WTC11 (cell line): ENCODE data around the gene CEP152. TPM values are rescaled to one million over a fixed set of nuclear protein-coding genes. Genes with fewer than 3 reads are reported as not detected.

ENCODE experiments used
- ATAC-seq: fragments of 200-7000 bp; cut with Tn5 transposase; 2 replicates; pipeline ENCODE4 v1.10.0; 2021; ENCODE audit warnings: mild to moderate bottlenecking, moderate library complexity
- CTCF ChIA-PET: fragments of 300-600 bp; sonication (Branson Sonifier 250); formaldehyde crosslinking; loops from one replicate; lab custom pipeline; 2021; ENCODE audit warnings: antibody characterized with exemption; lab: Charles Lee
- POLR2A ChIA-PET: fragments of 350-600 bp; sonication (Branson Sonifier 250); formaldehyde crosslinking; loops from one replicate; lab custom pipeline; 2021; ENCODE audit warnings: antibody characterized with exemption; lab: Charles Lee
- DNase-seq: peaks from one replicate; pipeline ENCODE4 v3.0.0; 2021; ENCODE audit warnings: low spot score
- H3K27ac Mint-ChIP-seq: 2 replicates; pipeline ENCODE4 v1.8.0; 2021; ENCODE audit warnings: mixed read lengths
- H3K27me3 Mint-ChIP-seq: 2 replicates; pipeline ENCODE4 v1.8.0; 2021; ENCODE audit warnings: low read depth, mild to moderate bottlenecking, moderate library complexity, mixed read lengths
- H3K36me3 Mint-ChIP-seq: 2 replicates; pipeline ENCODE4 v1.8.0; 2021; ENCODE audit warnings: mixed read lengths
- H3K4me1 Mint-ChIP-seq: 2 replicates; pipeline ENCODE4 v1.8.0; 2022; ENCODE audit warnings: mixed read lengths
- H3K4me3 Mint-ChIP-seq: 2 replicates; pipeline ENCODE4 v1.8.0; 2021; ENCODE audit warnings: mild to moderate bottlenecking, moderate library complexity, mixed read lengths
- H3K9me3 Mint-ChIP-seq: 2 replicates; pipeline ENCODE4 v1.8.0; 2021; ENCODE audit warnings: mixed read lengths
- CBFB ChIP-seq: sonication (generic); formaldehyde crosslinking; IDR thresholded peaks from 2 replicates; pipeline ENCODE4 v1.8.1; 2022; ENCODE audit warnings: mild to moderate bottlenecking, low read depth, missing genetic modification reagents
- CREM ChIP-seq: sonication (generic); formaldehyde crosslinking; IDR thresholded peaks from 2 replicates; pipeline ENCODE4 v1.8.1; 2022; ENCODE audit warnings: mild to moderate bottlenecking, missing genetic modification reagents, moderate library complexity
- ELF4 ChIP-seq: sonication (generic); formaldehyde crosslinking; IDR thresholded peaks from 2 replicates; pipeline ENCODE4 v1.8.1; 2022; ENCODE audit warnings: low read depth, mild to moderate bottlenecking, moderate library complexity, missing genetic modification reagents
- ETV6 ChIP-seq: sonication (generic); formaldehyde crosslinking; IDR thresholded peaks from 2 replicates; pipeline ENCODE4 v1.8.1; 2022; ENCODE audit warnings: mild to moderate bottlenecking, missing genetic modification reagents
- FOXP1 ChIP-seq: sonication (generic); formaldehyde crosslinking; IDR thresholded peaks from 2 replicates; pipeline ENCODE4 v1.8.0; 2022; ENCODE audit warnings: missing genetic modification reagents, mild to moderate bottlenecking, moderate library complexity, borderline replicate concordance
- GABPB1 ChIP-seq: sonication (generic); formaldehyde crosslinking; IDR thresholded peaks from 2 replicates; pipeline ENCODE4 v1.8.1; 2023; ENCODE audit warnings: mild to moderate bottlenecking, missing genetic modification reagents
- GRHL2 ChIP-seq: fragments of 250-450 bp; sonication (Bioruptor Pico); IDR thresholded peaks from 2 replicates; pipeline ENCODE4 v1.8.0; 2022; ENCODE audit warnings: mild to moderate bottlenecking, moderate library complexity; ENCODE audit not compliant: insufficient replicate concordance, severe bottlenecking
- MYBL2 ChIP-seq: sonication (generic); formaldehyde crosslinking; IDR thresholded peaks from 2 replicates; pipeline ENCODE4 v1.8.1; 2023; ENCODE audit warnings: mild to moderate bottlenecking, moderate library complexity, missing genetic modification reagents
- NFYB ChIP-seq: sonication (generic); formaldehyde crosslinking; conservative IDR thresholded peaks from 2 replicates; pipeline ENCODE4 v1.8.0; 2022; ENCODE audit warnings: low read depth, missing genetic modification reagents
- RORB ChIP-seq: fragments of 250-450 bp; sonication (Bioruptor Pico); IDR thresholded peaks from 2 replicates; pipeline ENCODE4 v1.9.0; 2021; ENCODE audit warnings: mild to moderate bottlenecking
- SP1 ChIP-seq: sonication (generic); formaldehyde crosslinking; conservative IDR thresholded peaks from 2 replicates; pipeline ENCODE4 v1.8.1; 2022; ENCODE audit warnings: missing genetic modification reagents
- TEAD4 ChIP-seq: sonication (generic); formaldehyde crosslinking; IDR thresholded peaks from 2 replicates; pipeline ENCODE4 v1.8.0; 2022; ENCODE audit warnings: mild to moderate bottlenecking, missing genetic modification reagents
- ZBTB21 ChIP-seq: sonication (generic); formaldehyde crosslinking; IDR thresholded peaks from 2 replicates; pipeline ENCODE4 v1.8.1; 2023; ENCODE audit warnings: mild to moderate bottlenecking, missing genetic modification reagents, borderline replicate concordance
- ZNF219 ChIP-seq: sonication (generic); formaldehyde crosslinking; IDR thresholded peaks from 2 replicates; pipeline ENCODE4 v1.8.0; 2023; ENCODE audit warnings: missing genetic modification reagents, mild to moderate bottlenecking, borderline replicate concordance
- ZNF263 ChIP-seq: sonication (generic); formaldehyde crosslinking; IDR thresholded peaks from 2 replicates; pipeline ENCODE4 v1.8.1; 2022; ENCODE audit warnings: low read depth, mild to moderate bottlenecking, moderate library complexity, missing genetic modification reagents
- ZNF396 ChIP-seq: fragments of 250-450 bp; sonication (Bioruptor Pico); IDR thresholded peaks from 2 replicates; pipeline ENCODE4 v1.8.0; 2021; ENCODE audit warnings: mild to moderate bottlenecking, moderate library complexity, borderline replicate concordance
- total RNA-seq: library from RNA; stranded (reverse); gene quantifications from 3 replicates; pipeline ENCODE4 v1.2.3, GENCODE V29; 2021
- TF ChIP-seq, protein P1 (sequence below): sonication (generic); formaldehyde crosslinking; IDR thresholded peaks from 2 replicates; pipeline ENCODE4 v1.8.0; 2022; ENCODE audit warnings: mild to moderate bottlenecking, missing genetic modification reagents
- TF ChIP-seq, protein P2 (sequence below): sonication (generic); formaldehyde crosslinking; IDR thresholded peaks from 2 replicates; pipeline ENCODE4 v1.8.0; 2022; ENCODE audit warnings: mild to moderate bottlenecking, missing genetic modification reagents
- TF ChIP-seq, protein P3 (sequence below): fragments of 250-450 bp; sonication (Bioruptor Pico); IDR thresholded peaks from 2 replicates; pipeline ENCODE4 v1.8.0; 2021; ENCODE audit warnings: mild to moderate bottlenecking
- TF ChIP-seq, protein P4 (sequence below): sonication (generic); formaldehyde crosslinking; conservative IDR thresholded peaks from 2 replicates; pipeline ENCODE4 v1.8.1; 2023; ENCODE audit warnings: mild to moderate bottlenecking, low read depth, missing genetic modification reagents, moderate library complexity
- TF ChIP-seq, protein P5 (sequence below): sonication (generic); formaldehyde crosslinking; conservative IDR thresholded peaks from 2 replicates; pipeline ENCODE4 v1.8.1; 2022; ENCODE audit warnings: mild to moderate bottlenecking, missing genetic modification reagents
- TF ChIP-seq, protein P6 (sequence below): fragments of 250-450 bp; sonication (Bioruptor Pico); IDR thresholded peaks from 2 replicates; pipeline ENCODE4 v1.9.0; 2021; ENCODE audit warnings: moderate library complexity, mild to moderate bottlenecking, inconsistent platforms, borderline replicate concordance
- TF ChIP-seq, protein P7 (sequence below): sonication (generic); formaldehyde crosslinking; IDR thresholded peaks from 2 replicates; pipeline ENCODE4 v1.8.1; 2022; ENCODE audit warnings: missing genetic modification reagents, borderline replicate concordance
- TF ChIP-seq, protein P8 (sequence below): fragments of 250-450 bp; sonication (Bioruptor Pico); IDR thresholded peaks from 2 replicates; pipeline ENCODE4 v2.1.2; 2022; ENCODE audit warnings: mild to moderate bottlenecking, moderate library complexity

The CEP152 gene
- total RNA-seq, 1 experiment from 2014 or later = 16.7 TPM

DNA sequence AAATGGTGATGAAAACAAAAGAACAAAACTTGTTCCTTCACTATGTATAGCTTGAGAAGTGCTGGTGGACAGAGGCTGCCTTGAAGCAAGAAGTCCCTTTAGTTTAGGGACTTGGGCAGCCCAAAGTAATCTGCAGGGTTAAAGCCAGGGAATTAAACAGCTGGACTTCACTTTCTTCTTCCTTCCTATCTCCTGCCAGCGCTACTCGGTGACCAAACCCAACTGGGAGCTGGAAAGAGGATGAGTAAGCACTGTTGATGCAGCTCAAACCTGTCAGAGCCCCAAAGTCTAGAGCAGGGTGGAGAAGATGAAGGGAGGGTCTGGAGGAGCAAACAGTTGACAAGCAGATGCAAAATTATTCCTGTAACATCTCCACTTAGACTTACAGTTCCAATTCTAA is 92.2 kb downstream of the CEP152 start:
- CTCF ChIA-PET = no interaction called here
- ATAC-seq (no peak), DNase-seq (no peak)
- Mint-ChIP-seq H3K4me1 (no peaks in the 10 kb centered on the region), H3K9me3 (peaks cover 17% of the 10 kb centered on the region), H3K27me3 (no peaks in the 10 kb centered on the region), H3K4me3 (no peak overlapping the region), H3K36me3 (peaks cover 21% of the 10 kb centered on the region), H3K27ac (no peak overlapping the region)
- TF ChIP-seq, protein P1, sequence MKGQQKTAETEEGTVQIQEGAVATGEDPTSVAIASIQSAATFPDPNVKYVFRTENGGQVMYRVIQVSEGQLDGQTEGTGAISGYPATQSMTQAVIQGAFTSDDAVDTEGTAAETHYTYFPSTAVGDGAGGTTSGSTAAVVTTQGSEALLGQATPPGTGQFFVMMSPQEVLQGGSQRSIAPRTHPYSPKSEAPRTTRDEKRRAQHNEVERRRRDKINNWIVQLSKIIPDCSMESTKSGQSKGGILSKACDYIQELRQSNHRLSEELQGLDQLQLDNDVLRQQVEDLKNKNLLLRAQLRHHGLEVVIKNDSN = no peak
- TF ChIP-seq, protein P2, sequence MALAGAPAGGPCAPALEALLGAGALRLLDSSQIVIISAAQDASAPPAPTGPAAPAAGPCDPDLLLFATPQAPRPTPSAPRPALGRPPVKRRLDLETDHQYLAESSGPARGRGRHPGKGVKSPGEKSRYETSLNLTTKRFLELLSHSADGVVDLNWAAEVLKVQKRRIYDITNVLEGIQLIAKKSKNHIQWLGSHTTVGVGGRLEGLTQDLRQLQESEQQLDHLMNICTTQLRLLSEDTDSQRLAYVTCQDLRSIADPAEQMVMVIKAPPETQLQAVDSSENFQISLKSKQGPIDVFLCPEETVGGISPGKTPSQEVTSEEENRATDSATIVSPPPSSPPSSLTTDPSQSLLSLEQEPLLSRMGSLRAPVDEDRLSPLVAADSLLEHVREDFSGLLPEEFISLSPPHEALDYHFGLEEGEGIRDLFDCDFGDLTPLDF (CRISPR knock-in tag) = no peak
- TF ChIP-seq, protein P3, sequence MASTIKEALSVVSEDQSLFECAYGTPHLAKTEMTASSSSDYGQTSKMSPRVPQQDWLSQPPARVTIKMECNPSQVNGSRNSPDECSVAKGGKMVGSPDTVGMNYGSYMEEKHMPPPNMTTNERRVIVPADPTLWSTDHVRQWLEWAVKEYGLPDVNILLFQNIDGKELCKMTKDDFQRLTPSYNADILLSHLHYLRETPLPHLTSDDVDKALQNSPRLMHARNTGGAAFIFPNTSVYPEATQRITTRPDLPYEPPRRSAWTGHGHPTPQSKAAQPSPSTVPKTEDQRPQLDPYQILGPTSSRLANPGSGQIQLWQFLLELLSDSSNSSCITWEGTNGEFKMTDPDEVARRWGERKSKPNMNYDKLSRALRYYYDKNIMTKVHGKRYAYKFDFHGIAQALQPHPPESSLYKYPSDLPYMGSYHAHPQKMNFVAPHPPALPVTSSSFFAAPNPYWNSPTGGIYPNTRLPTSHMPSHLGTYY = no peak
- TF ChIP-seq RORB = no peak
- TF ChIP-seq, protein P4, sequence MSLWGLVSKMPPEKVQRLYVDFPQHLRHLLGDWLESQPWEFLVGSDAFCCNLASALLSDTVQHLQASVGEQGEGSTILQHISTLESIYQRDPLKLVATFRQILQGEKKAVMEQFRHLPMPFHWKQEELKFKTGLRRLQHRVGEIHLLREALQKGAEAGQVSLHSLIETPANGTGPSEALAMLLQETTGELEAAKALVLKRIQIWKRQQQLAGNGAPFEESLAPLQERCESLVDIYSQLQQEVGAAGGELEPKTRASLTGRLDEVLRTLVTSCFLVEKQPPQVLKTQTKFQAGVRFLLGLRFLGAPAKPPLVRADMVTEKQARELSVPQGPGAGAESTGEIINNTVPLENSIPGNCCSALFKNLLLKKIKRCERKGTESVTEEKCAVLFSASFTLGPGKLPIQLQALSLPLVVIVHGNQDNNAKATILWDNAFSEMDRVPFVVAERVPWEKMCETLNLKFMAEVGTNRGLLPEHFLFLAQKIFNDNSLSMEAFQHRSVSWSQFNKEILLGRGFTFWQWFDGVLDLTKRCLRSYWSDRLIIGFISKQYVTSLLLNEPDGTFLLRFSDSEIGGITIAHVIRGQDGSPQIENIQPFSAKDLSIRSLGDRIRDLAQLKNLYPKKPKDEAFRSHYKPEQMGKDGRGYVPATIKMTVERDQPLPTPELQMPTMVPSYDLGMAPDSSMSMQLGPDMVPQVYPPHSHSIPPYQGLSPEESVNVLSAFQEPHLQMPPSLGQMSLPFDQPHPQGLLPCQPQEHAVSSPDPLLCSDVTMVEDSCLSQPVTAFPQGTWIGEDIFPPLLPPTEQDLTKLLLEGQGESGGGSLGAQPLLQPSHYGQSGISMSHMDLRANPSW = no peak
- TF ChIP-seq, protein P5, sequence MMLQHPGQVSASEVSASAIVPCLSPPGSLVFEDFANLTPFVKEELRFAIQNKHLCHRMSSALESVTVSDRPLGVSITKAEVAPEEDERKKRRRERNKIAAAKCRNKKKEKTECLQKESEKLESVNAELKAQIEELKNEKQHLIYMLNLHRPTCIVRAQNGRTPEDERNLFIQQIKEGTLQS (CRISPR knock-in tag) = no peak
- no peak for TF ChIP-seq FOXP1 (CRISPR knock-in tag)
- TF ChIP-seq ZNF396 (CRISPR knock-in tag) = no peak
- TF ChIP-seq ZBTB21 (CRISPR knock-in tag) = no peak
- POLR2A ChIA-PET = no interaction called here

DNA sequence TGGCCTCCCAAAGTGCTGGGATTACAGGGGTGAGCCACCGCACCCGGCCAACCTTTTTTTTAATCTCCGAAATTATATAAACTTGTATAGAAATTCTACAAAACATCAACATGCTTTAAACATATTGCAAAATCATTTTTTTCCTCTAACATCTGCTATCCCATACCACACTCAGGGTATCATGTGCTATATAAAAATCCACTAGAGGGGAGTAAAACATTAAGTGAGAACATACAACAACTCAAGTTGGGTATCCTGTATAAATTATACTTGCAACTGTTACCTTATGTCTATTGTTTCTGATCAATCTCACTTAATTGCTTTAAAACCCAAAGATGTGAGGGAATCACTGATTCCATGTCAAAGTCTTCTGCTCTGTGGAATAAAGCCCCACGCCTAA is 93.4 kb downstream of the CEP152 start:
- peaks cover 21% of the 10 kb centered on the region for H3K36me3 Mint-ChIP-seq
- no peak overlapping the region for H3K4me3 Mint-ChIP-seq
- ATAC-seq (no peak), DNase-seq (no peak)
- TF ChIP-seq, protein P6, sequence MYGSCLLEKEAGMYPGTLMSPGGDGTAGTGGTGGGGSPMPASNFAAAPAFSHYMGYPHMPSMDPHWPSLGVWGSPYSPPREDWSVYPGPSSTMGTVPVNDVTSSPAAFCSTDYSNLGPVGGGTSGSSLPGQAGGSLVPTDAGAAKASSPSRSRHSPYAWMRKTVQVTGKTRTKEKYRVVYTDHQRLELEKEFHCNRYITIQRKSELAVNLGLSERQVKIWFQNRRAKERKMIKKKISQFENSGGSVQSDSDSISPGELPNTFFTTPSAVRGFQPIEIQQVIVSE (CRISPR knock-in tag) = no peak
- TF ChIP-seq, protein P7, sequence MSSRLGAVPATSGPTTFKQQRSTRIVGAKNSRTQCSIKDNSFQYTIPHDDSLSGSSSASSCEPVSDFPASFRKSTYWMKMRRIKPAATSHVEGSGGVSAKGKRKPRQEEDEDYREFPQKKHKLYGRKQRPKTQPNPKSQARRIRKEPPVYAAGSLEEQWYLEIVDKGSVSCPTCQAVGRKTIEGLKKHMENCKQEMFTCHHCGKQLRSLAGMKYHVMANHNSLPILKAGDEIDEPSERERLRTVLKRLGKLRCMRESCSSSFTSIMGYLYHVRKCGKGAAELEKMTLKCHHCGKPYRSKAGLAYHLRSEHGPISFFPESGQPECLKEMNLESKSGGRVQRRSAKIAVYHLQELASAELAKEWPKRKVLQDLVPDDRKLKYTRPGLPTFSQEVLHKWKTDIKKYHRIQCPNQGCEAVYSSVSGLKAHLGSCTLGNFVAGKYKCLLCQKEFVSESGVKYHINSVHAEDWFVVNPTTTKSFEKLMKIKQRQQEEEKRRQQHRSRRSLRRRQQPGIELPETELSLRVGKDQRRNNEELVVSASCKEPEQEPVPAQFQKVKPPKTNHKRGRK (CRISPR knock-in tag) = no peak
- TF ChIP-seq ZNF263 (CRISPR knock-in tag) (no peak), GRHL2 (CRISPR knock-in tag) (no peak), RORB (no peak), TEAD4 (CRISPR knock-in tag) (no peak), CBFB (CRISPR knock-in tag) (no peak), SP1 (no peak), NFYB (no peak), CREM (CRISPR knock-in tag) (no peak), ELF4 (no peak), GABPB1 (CRISPR knock-in tag) (no peak), MYBL2 (CRISPR knock-in tag) (no peak), ZNF219 (no peak), ETV6 (CRISPR knock-in tag) (no peak), FOXP1 (CRISPR knock-in tag) (no peak)
- TF ChIP-seq, protein P5 (CRISPR knock-in tag) = no peak
- TF ChIP-seq, protein P8, sequence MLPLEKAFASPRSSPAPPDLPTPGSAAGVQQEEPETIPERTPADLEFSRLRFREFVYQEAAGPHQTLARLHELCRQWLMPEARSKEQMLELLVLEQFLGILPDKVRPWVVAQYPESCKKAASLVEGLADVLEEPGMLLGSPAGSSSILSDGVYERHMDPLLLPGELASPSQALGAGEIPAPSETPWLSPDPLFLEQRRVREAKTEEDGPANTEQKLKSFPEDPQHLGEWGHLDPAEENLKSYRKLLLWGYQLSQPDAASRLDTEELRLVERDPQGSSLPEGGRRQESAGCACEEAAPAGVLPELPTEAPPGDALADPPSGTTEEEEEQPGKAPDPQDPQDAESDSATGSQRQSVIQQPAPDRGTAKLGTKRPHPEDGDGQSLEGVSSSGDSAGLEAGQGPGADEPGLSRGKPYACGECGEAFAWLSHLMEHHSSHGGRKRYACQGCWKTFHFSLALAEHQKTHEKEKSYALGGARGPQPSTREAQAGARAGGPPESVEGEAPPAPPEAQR (CRISPR knock-in tag) = no peak
- no peak overlapping the region for H3K27ac Mint-ChIP-seq
- no peaks in the 10 kb centered on the region for H3K4me1 Mint-ChIP-seq
- H3K27me3 Mint-ChIP-seq = no peaks in the 10 kb centered on the region
- ChIA-PET CTCF (no interaction called here), POLR2A (no interaction called here)
- H3K9me3 Mint-ChIP-seq = peaks cover 17% of the 10 kb centered on the region
